ENCODE data around the gene AGFG2.

DNA sequence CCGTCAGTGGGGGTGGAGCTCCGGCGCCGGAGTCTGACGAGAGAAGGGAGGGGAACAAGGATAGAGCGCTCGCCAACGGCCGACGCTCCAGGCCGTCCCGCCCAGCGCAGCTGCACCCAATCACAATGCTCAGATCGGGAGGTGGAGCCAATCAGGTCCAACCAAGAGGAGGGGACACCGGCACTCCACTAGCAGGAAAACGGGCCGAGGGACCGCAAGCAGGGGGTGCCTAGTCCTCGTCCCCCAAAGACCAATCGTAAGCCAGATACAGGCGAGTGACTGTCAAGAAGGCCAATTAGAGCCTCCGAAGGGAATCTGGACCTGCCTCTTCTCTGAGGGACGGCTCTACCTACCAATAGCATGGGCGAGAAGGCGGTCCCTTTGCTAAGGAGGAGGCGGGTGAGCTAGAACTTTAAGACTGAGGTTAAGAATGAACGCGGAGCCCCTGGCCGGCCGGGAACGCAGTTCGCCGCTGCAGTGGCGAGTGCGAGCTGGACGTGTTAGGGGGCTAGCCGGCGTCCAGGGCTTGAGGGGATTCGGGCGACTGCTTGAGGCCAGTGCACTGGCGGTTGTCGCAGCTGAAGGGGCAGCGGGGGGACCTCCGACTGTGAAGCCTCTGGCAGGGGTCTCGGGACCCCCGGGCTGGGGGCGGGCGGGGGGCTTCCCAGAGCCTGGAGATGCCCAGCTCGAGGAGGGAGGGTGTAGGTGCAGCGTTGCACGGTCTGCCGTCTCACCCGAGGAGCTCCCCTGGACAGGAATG, 47.4 kb downstream of the AGFG2 start, which contains the start of gene FBXO24:
- TF ChIP-seq EZH2 (IDR thresholded peaks at IDR 0.05) (no peak), POLR2AphosphoS5 (IDR thresholded peaks at IDR 0.05; ENCODE audit: borderline replicate concordance, low read depth, low read length) (peak; percentile 85), FOXP2 (optimal IDR thresholded peaks at IDR 0.05; ENCODE audit: control extremely low read depth, extremely low read length, insufficient read depth) (no peak)

All from SK-N-MC (cell line).